HEK293 (cell line): ENCODE data around the gene SEC61A2.

Source experiments
- CTCF ChIA-PET: fragments of 350-600 bp; formaldehyde crosslinking; extraction: SDS; loops from one replicate; lab custom pipeline; 2021; ENCODE audit warnings: antibody characterized with exemption; lab: Yijun Ruan, JAX
- POLR2A ChIA-PET: fragments of 300-600 bp; formaldehyde crosslinking; extraction: SDS; loops from one replicate; lab custom pipeline; 2020; ENCODE audit warnings: antibody characterized with exemption, inconsistent platforms; lab: Yijun Ruan, JAX
- H3K27ac ChIP-seq: fragments of 200-500 bp; sonication (Bioruptor generic); 2 replicates; pipeline ENCODE4 v1.5.1; 2014; ENCODE audit warnings: low read depth, low read length, control low read depth, inconsistent platforms; ENCODE audit errors: extremely low read depth
- H3K36me3 ChIP-seq, 2 experiments: fragments of 200-500 bp in 1 of 2; sonication (Bioruptor generic) in 1 of 2; 1 replicate in 1 of 2; 2 replicates in 1 of 2; pipeline ENCODE4 v1.5.1; 2014 to 2017; ENCODE audit warnings: inconsistent platforms in 2 of 2, low read length in 2 of 2; ENCODE audit not compliant: control insufficient read depth in 2 of 2, insufficient read depth in 1 of 2
- H3K4me1 ChIP-seq: fragments of 200-500 bp; sonication (Bioruptor generic); 2 replicates; pipeline ENCODE4 v1.5.1; 2014; ENCODE audit warnings: mild to moderate bottlenecking, low read length, inconsistent platforms; ENCODE audit not compliant: control insufficient read depth, insufficient read depth
- H3K4me3 ChIP-seq: 2 replicates; pipeline ENCODE4 v1.5.1; 2011; ENCODE audit warnings: low read depth, mild to moderate bottlenecking, control low read depth, low read length, moderate library complexity
- H3K9me3 ChIP-seq: fragments of 200-500 bp; sonication (Bioruptor generic); 2 replicates; pipeline ENCODE4 v1.5.1; 2014; ENCODE audit warnings: low read depth, low read length, inconsistent platforms; ENCODE audit not compliant: control insufficient read depth, insufficient read depth
- KLF10 ChIP-seq: fragments of 450-650 bp; IDR thresholded peaks from 2 replicates; pipeline ENCODE4 v1.5.1; 2018; ENCODE audit warnings: missing biosample characterization, mild to moderate bottlenecking, missing genetic modification characterization
- SALL2 ChIP-seq: fragments of 450-650 bp; formaldehyde crosslinking; IDR thresholded peaks from 2 replicates; pipeline ENCODE4 v1.5.0; 2017; ENCODE audit warnings: missing biosample characterization, mild to moderate bottlenecking, missing genetic modification characterization, borderline replicate concordance
- ZFP41 ChIP-seq: fragments of 450-650 bp; formaldehyde crosslinking; IDR thresholded peaks from 2 replicates; pipeline ENCODE4 v1.5.1; 2016; ENCODE audit warnings: missing biosample characterization, missing genetic modification characterization, borderline replicate concordance
- ZNF146 ChIP-seq: fragments of 450-650 bp; formaldehyde crosslinking; IDR thresholded peaks from 2 replicates; pipeline ENCODE4 v1.5.1; 2016; ENCODE audit warnings: missing biosample characterization, missing genetic modification characterization
- ZNF239 ChIP-seq: fragments of 450-650 bp; formaldehyde crosslinking; IDR thresholded peaks from 2 replicates; pipeline ENCODE4 v1.5.1; 2016; ENCODE audit warnings: missing biosample characterization, missing genetic modification characterization
- ZSCAN30 ChIP-seq: fragments of 450-650 bp; IDR thresholded peaks from 2 replicates; pipeline ENCODE4 v1.5.1; 2018; ENCODE audit warnings: missing biosample characterization, mild to moderate bottlenecking, missing genetic modification characterization, moderate library complexity
- TF ChIP-seq, protein P1 (sequence below): fragments of 450-650 bp; IDR thresholded peaks from 2 replicates; pipeline ENCODE4 v1.5.1; 2018; ENCODE audit warnings: missing biosample characterization, missing genetic modification characterization
- TF ChIP-seq, protein P2 (sequence below): IDR thresholded peaks from 2 replicates; pipeline ENCODE4 v1.6.1; 2011; ENCODE audit warnings: mild to moderate bottlenecking, low read depth, low read length, borderline replicate concordance
- TF ChIP-seq, protein P3 (sequence below): fragments of 450-650 bp; formaldehyde crosslinking; conservative IDR thresholded peaks from 2 replicates; pipeline ENCODE4 v1.5.1; 2016; ENCODE audit warnings: low read depth, missing biosample characterization, missing genetic modification characterization
- TF ChIP-seq, protein P4 (sequence below): fragments of 450-650 bp; formaldehyde crosslinking; IDR thresholded peaks from 2 replicates; pipeline ENCODE4 v1.5.1; 2016; ENCODE audit warnings: missing biosample characterization, missing genetic modification characterization
- TF ChIP-seq, protein P5 (sequence below): fragments of 450-650 bp; formaldehyde crosslinking; IDR thresholded peaks from 2 replicates; pipeline ENCODE4 v1.5.1; 2016; ENCODE audit warnings: missing biosample characterization, missing genetic modification characterization

SEC61A2 gene

DNA sequence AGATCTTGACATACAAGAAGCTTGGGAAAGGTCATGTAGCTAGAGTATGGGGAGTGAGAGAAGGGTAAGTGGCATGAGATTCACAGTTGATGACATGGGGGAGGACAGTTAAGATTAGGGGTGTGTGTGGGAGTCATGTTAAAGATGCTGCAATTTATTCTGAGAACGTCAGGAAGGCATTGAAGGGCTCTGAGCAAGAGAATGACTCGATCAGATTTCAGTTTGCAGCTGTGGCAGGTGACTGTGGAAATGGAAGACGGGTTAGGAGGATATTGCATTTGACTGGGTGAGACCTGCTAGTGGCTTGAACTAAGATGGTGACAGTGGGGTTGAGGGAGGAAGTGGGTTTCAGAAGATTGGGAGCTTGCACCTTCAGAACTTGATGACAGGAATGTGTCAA is 72.1 kb downstream of the SEC61A2 start (continued):
- TF ChIP-seq, protein P1, sequence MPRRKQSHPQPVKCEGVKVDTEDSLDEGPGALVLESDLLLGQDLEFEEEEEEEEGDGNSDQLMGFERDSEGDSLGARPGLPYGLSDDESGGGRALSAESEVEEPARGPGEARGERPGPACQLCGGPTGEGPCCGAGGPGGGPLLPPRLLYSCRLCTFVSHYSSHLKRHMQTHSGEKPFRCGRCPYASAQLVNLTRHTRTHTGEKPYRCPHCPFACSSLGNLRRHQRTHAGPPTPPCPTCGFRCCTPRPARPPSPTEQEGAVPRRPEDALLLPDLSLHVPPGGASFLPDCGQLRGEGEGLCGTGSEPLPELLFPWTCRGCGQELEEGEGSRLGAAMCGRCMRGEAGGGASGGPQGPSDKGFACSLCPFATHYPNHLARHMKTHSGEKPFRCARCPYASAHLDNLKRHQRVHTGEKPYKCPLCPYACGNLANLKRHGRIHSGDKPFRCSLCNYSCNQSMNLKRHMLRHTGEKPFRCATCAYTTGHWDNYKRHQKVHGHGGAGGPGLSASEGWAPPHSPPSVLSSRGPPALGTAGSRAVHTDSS (tag by site-specific recombination) = no peak
- TF ChIP-seq, protein P2, sequence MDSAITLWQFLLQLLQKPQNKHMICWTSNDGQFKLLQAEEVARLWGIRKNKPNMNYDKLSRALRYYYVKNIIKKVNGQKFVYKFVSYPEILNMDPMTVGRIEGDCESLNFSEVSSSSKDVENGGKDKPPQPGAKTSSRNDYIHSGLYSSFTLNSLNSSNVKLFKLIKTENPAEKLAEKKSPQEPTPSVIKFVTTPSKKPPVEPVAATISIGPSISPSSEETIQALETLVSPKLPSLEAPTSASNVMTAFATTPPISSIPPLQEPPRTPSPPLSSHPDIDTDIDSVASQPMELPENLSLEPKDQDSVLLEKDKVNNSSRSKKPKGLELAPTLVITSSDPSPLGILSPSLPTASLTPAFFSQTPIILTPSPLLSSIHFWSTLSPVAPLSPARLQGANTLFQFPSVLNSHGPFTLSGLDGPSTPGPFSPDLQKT = no peak
- TF ChIP-seq ZSCAN30 (tag by site-specific recombination) (no peak), SALL2 (tag by site-specific recombination) (no peak), ZNF239 (tag by site-specific recombination) (no peak)
- TF ChIP-seq, protein P3, sequence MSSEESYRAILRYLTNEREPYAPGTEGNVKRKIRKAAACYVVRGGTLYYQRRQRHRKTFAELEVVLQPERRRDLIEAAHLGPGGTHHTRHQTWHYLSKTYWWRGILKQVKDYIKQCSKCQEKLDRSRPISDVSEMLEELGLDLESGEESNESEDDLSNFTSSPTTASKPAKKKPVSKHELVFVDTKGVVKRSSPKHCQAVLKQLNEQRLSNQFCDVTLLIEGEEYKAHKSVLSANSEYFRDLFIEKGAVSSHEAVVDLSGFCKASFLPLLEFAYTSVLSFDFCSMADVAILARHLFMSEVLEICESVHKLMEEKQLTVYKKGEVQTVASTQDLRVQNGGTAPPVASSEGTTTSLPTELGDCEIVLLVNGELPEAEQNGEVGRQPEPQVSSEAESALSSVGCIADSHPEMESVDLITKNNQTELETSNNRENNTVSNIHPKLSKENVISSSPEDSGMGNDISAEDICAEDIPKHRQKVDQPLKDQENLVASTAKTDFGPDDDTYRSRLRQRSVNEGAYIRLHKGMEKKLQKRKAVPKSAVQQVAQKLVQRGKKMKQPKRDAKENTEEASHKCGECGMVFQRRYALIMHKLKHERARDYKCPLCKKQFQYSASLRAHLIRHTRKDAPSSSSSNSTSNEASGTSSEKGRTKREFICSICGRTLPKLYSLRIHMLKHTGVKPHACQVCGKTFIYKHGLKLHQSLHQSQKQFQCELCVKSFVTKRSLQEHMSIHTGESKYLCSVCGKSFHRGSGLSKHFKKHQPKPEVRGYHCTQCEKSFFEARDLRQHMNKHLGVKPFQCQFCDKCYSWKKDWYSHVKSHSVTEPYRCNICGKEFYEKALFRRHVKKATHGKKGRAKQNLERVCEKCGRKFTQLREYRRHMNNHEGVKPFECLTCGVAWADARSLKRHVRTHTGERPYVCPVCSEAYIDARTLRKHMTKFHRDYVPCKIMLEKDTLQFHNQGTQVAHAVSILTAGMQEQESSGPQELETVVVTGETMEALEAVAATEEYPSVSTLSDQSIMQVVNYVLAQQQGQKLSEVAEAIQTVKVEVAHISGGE (tag by site-specific recombination) = no peak
- TF ChIP-seq, protein P4, sequence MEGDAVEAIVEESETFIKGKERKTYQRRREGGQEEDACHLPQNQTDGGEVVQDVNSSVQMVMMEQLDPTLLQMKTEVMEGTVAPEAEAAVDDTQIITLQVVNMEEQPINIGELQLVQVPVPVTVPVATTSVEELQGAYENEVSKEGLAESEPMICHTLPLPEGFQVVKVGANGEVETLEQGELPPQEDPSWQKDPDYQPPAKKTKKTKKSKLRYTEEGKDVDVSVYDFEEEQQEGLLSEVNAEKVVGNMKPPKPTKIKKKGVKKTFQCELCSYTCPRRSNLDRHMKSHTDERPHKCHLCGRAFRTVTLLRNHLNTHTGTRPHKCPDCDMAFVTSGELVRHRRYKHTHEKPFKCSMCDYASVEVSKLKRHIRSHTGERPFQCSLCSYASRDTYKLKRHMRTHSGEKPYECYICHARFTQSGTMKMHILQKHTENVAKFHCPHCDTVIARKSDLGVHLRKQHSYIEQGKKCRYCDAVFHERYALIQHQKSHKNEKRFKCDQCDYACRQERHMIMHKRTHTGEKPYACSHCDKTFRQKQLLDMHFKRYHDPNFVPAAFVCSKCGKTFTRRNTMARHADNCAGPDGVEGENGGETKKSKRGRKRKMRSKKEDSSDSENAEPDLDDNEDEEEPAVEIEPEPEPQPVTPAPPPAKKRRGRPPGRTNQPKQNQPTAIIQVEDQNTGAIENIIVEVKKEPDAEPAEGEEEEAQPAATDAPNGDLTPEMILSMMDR (tag by site-specific recombination) = no peak
- TF ChIP-seq, protein P5, sequence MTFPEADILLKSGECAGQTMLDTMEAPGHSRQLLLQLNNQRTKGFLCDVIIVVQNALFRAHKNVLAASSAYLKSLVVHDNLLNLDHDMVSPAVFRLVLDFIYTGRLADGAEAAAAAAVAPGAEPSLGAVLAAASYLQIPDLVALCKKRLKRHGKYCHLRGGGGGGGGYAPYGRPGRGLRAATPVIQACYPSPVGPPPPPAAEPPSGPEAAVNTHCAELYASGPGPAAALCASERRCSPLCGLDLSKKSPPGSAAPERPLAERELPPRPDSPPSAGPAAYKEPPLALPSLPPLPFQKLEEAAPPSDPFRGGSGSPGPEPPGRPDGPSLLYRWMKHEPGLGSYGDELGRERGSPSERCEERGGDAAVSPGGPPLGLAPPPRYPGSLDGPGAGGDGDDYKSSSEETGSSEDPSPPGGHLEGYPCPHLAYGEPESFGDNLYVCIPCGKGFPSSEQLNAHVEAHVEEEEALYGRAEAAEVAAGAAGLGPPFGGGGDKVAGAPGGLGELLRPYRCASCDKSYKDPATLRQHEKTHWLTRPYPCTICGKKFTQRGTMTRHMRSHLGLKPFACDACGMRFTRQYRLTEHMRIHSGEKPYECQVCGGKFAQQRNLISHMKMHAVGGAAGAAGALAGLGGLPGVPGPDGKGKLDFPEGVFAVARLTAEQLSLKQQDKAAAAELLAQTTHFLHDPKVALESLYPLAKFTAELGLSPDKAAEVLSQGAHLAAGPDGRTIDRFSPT = no peak

DNA sequence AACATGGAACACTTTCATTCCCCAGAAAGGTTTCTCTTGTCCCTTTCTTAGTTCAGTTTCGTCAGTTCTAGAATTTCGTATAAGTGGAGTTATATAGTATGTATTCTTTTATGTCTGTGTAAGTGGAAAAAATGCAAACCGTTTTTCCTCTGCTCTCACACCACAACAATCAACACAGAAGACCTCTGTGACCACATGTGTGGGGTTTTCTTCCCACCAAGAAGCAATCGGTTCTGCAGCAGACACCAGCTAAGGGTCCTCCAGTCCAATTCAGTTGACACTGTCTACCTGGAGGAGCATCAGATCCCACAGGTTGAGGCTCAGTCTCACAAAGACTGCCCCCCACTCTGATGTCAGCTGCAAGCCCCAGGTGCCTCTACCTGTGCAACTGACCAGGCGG is 72.7 kb downstream of the SEC61A2 start:
- Histone ChIP-seq H3K4me1 (no peaks in the 10 kb centered on the region), H3K36me3 (peaks cover 53 to 72% of the 10 kb centered on the region in 2 experiments), H3K9me3 (no peaks in the 10 kb centered on the region), H3K27ac (no peak overlapping the region), H3K4me3 (no peak overlapping the region)
- CTCF ChIA-PET = interaction anchor here (0.8 to 4.8 kb wide), 2 partner anchors 12 kb away, joined by 4 to 29 read pairs; no protein-coding TSS in a partner anchor
- TF ChIP-seq KLF10 = no peak
- POLR2A ChIA-PET = no interaction called here

DNA sequence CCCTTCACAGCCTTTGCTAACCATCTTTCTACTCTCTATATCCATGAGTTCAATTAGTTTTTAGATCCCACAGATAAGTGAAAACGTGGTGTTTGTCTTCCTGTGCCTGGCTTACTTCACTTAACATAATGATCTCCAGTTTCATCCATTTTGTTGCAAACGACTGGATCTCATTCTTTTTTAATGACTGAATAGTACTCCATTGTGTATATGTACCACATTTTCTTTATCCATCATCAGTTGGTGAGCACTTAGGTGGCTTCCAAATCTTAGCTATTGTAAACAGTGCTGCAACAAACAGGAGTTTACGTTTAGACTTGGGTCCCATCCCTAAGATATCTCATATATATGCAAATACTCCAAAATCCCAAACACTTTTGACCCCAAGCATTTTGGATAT is 75.6 kb downstream of the SEC61A2 start:
- peaks cover 54 to 81% of the 10 kb centered on the region in 2 experiments for H3K36me3 ChIP-seq
- POLR2A ChIA-PET = no interaction called here
- TF ChIP-seq ZNF146 (tag by site-specific recombination) = peak; percentile 59
- TF ChIP-seq ZFP41 (tag by site-specific recombination) = no peak

More for the DNA sequence above, 75.6 kb downstream of the SEC61A2 start:
- CTCF ChIA-PET = interaction anchor here (4.8 kb wide), 1 partner anchor 10 kb away, joined by 29 read pairs; no protein-coding TSS in a partner anchor
- Histone ChIP-seq H3K4me1 (no peaks in the 10 kb centered on the region), H3K27ac (no peak overlapping the region), H3K9me3 (no peaks in the 10 kb centered on the region), H3K4me3 (no peak overlapping the region)
